NK-92 (cell line): ENCODE data around the gene NPY5R.

Experiments used
- DNase-seq: peaks from one replicate; lab custom pipeline; 2025; ENCODE audit not compliant: unreplicated experiment; lab: John Stamatoyannopoulos, UW

NPY5R gene

DNA sequence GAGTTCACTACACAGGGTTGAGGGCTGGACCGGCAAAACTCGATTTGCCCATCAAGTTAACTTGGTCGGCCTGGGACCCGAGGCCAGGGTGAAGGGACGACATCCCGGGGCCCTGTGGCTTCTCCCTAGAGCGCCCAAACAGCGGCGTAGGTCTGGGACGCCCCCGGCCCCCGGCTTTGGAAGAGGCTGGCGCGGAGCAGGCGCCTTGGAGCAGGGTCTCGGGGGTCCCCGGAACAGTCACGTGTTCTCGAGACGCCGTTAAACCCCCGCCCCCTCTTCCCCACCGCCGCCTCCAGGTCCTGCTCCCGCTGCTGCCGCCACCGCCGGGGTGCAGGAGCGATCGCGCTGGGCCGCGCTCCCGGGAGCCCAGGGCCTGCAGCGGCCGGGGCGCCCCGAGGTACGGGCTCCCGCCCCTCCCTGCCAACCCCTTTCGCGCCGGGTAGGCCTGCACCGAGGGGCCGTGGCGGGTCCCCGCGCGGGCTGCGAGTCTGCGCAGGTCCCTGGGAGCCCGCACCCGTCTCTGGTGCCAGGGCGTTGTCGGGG, at the start of gene NPY5R:
Gene NPY5R, plus strand, starts transcription at position 289 of the 543 bp plus-strand sequence. CDS start 6,382 bp downstream, outside the sequence.
- no peak for DNase-seq

DNA sequence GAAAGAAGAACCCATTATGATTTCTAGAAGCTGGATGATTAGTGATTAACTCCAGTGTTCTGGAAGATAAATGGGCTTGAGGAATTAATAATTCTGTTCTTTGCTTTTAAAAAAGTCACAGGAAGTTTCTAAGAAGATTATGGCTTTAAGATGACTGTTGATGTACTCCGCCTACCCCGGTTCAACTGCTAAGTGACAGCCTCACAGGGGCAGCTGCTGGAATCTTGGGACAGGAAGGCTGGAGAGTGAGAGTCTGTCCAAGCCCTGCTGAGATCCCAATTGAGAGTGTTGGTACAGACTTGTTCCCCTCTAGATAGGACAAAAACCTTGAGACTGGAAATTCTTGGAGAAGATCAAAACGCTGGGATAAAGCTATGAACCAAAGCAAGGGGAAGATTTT, 48.6 kb upstream of the NPY5R start:
- DNase-seq, result no peak

DNA sequence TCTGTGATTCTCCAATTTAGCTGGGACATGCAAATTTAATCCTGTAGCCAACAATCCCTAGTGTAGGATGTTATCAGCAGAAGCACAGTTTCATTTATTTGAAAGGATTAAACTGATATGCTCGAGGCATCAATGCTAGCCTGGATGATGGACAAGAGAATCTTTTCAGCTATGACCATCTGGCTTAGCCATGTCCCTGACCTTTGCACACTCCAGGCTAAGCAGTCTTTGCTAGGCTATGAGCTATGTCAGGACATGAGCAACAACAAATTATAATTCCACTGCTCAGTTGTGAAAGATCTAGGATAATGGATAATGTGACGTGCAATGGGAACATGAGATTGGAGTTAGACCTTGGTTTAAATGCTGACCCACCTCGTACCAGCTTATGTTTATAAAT, 43.2 kb upstream of the NPY5R start:
- DNase-seq, result no peak

DNA sequence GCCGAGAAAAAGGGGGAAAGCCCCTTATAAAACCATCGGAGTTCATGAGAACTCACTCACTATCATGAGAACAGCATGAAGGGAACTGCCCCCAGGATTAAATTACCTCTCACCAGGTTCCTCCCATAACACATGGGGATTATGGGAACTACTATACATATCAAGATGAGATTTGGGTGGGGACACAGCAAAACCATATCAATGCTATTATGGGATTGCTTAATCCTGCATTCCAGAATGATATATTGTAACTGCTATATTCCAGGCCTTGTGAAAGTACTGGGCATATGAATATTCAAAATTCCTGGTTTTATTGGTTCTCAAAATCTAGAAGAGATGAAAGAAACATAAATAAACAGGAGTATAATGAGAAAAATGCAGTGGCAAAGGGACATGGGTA, 40.6 kb upstream of the NPY5R start:
- no peak for DNase-seq

DNA sequence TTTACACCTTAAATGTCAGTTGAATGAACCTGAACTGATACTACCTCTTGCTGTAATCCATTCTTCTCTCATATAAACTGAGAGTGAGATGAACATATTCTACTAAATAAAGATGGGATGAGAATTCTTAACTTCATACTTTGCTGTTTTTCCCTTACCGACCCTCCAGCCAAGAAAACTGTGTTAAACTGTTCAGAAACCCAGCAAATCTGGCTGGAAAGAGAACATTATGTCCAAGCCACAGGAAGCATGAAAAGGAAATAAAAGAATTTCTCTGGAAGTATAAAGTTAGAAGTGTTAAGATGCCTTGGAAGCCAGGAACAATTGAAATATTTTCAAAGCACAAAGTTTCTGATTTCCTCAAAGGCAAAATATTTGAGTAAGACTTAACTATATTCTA, 34.2 kb upstream of the NPY5R start:
- DNase-seq, result no peak

DNA sequence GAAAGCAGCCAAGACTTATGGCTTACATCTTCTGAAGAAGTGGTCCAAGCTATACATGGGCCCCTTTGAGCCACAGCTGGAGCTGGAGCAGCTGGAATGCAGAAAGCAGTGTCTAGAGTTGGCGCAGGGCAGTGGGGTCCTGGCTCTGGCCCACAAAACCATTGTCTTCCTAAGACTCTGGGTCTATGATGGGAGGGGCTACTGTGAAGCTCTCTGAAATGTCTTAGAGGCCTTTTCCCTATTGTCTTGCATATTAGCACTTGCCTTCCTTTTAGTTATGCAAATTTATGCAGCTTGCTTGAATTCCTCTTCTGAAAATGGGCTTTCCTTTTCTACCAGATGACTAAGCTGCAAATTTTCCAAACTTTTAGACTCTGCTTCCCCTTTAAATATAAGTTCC, 26.6 kb upstream of the NPY5R start:
- DNase-seq, result no peak

DNA sequence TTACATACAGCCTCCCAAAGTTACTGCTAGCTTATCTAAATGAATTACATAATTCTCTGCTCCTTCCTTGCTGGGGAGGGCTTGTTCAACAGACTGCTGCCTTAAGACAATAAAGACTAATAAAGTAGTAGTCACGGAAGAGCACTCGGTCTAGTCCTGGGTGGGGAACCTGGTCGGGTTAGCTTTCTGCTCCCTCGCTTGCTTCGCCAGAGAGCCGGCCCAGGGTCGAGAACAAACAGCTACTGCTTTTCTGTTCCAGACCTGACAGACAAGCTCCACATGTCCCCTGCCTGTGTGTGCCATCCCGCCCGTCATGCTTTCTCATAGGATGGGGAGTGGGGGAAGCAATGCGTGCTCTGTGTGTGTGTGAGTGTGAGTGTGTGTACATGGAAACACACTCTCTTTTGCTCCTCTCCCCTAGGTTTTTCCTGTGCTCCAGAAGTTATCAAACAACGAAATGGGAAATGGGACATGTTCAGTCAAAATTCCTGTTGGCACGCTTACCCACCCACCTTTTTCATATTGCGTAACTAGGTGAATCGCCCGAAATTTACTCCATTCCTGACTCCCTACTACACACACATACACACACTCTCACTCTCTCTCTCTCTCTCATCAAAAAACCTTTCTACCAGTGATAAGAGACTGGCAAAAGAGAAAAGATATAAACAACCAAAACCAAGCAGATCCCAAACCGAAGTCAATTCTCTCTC, 12.6 kb upstream of the NPY5R start:
- DNase-seq, result no peak

DNA sequence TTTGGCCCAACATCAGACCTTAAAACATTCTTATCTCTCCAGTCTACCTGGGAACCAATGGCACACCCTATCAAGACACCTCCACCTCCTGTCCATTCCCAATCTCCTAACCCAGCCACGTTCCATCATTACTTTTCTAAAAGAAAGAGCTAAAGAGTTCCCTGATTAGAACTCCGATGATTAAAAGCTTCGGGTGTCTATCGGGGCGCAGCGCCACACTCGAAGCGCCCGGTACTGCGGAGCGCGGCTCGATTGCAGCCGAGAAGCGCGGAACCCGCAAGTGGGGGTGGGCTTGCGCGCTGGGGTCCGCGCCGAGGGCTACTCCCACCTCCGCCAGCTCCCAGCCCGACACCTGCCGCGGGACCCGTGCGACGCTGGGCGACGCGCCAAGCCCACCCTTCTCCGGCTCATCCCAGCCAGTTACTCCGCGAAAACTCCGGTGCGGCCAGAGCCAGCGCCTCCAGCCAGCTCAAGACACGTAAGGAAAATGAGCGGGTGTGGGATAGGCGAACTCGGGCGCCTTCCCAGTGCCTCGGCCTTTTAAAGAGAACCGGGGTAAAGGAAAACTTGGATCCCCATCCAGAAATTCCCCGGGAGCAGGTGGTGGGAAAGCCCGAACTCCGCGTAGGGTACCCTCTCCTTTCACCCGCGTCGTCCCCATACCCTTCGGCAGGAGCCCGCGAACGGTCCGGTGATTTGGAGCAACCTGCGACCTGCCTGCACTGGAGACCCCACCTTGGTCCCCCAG, 11.9 kb upstream of the NPY5R start:
- no peak for DNase-seq

DNA sequence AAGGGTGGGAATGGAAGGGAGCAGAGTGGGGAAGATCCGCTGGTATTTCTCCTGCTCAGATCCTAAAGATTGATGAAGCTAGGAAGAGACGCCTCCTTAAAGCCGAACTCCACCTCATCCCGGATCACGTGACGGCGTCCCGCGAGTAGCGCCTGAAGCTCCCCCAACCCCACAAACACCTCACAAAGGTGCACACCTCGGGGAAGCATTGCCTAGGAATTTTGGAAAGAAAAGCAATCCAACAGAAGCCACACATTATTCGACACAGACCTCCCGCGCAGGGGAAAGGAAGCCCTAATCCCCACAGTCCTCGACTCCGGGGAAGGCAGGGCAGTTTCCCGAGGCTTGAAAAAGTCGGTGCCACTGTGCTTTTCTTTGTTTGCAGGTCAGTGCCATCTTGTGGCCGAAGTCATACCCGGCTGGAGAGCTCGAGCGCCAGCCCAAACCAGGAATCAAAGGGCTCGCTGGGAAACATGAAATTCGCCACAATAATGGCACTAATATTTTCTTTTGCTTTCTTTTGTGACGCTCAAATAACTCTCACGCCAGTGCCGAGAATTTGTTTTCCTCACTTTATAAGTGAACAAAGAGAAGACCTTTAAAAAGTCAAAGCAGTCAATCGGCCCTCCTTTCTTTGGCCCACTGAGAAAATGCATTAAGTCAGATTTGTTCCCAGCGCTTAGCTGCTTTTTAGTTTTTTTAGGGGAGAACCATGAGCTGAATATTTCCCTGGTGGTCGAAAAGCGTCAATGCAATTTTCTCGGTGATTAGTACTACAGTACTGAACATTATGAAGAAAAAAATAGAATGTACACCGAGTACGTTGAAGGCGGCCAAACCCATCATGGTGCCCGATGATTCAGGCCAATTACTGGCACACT, 10.9 kb upstream of the NPY5R start, which contains the start of gene NPY1R:
Gene NPY1R, minus strand, starts transcription at position 71 of the 881 bp plus-strand sequence. CDS start 6,042 bp downstream, outside the sequence.
- no peak for DNase-seq

DNA sequence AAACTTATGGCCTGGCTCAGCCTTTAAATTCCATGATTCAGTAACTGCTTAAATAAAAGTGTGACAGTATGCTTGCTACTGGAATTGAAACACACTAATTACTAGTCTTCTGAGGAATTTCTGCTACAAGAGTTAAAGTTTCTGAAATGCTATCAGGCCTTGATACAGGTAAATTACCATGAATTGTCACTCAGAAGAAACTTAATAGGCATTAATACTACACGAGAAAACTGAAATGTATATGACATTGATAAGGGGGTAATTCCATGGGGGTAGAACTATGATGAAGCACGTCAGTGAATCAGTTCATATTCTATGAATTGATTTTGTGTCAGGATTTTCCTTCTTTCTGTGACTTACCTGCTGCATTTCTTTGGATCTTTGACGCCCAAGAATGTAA, 8.3 kb upstream of the NPY5R start:
- no peak for DNase-seq

DNA sequence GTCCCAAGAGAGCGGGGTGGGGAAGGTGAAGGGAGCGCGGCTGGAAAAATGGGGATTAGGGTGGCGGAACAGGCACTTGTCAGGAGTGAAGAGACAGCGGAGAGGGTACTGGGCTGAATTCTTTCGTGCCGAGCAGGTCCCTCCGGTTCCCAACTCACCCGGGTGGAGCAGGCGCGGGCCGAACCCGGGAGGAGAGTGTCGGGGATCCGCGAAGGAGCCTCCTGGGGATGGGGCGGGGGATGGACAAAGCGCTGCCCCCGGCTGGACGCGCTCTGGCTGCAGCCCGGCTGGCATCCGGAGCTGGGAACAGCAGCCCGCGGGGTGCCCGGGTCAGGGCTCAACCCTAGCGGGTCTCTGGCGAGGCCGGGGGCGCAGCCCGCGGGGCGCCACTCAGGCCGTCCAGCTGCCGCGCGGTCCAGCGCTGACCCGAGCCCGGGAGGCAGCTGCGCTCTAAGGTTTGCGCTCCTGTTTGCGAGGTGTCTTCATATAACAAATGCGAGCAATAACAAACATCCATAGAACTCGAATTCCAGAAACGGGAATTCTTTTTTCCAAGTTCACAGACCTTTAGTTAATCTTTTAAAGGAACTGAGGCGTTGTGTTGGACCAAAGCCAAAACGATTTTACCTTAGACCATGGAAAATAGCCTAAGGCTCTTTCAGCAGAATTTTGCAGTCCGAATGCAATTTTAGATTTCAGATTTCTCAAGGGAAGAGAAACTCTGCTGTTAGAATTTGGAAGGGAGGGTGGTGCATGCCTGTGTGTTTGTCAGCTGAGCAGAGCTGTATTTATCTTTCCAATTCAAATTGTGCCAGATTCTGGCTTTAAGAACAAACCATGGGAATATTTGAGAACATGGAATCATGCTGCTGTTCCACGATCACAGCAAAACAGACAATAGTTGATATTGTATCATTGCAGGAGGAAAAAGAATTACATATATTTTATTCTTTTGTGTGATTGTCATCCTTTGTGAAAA, 744 bp downstream of the NPY5R start:
- DNase-seq, result no peak

DNA sequence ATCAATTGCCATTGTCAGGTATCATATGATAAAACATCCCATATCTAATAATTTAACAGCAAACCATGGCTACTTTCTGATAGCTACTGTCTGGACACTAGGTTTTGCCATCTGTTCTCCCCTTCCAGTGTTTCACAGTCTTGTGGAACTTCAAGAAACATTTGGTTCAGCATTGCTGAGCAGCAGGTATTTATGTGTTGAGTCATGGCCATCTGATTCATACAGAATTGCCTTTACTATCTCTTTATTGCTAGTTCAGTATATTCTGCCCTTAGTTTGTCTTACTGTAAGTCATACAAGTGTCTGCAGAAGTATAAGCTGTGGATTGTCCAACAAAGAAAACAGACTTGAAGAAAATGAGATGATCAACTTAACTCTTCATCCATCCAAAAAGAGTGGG, 7.0 kb downstream of the NPY5R start:
- no peak for DNase-seq

DNA sequence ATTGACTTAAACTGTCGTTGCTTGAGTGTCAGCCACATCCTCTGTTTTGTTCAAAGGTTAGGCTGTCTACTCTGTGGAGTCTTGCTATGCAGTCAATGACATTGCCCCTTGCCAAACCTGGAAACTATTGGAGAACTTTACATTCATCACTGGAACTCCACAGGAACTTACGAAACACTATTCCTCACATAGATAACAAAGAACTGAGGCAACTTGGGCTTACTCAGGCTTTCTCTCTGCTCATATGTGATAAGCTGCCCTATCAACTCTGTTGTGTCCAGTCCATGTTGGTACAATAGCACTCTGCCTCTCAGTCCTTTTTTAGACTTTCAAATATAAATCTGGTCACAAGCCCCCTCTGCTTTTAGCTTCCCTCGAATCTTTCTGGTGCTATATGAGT, 9.4 kb downstream of the NPY5R start:
- DNase-seq, result no peak

DNA sequence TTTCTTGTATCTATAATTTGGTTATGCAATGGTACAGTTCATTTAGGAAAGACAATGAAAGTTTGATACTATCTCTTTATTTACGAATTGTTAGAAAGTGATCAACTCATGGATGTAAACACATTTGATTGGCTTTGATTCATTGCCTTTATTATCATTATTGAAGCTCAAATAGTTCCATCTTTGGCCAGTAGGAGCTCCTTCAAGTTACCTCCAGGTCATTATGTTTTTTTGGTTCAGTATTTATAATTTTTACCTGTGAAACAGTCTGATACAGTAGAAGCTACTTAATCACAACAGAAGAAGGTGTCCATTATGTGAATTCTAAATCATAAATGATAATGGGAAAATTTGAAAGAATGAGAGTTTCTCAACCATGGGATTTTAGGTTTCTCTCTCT, 12.4 kb downstream of the NPY5R start:
- DNase-seq, result no peak

DNA sequence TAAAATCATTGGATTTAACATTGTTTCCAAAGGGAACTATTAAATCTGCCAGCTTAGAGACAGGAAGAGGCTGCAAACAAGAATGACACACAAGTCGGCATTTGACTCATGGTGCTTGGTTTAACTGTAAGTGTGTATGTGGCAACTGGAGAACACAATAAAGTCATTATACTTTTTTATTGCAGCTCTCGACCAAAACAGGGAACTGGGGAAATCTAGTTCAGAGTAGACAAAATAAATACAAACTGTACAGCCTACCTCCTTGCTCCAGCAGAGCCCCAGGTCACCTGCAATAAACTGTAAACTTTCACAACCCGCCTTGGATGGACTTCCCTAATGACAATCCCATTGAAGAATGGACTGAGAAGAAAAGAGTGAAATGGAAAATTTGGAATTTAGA, 24.0 kb downstream of the NPY5R start:
- DNase-seq, result no peak

DNA sequence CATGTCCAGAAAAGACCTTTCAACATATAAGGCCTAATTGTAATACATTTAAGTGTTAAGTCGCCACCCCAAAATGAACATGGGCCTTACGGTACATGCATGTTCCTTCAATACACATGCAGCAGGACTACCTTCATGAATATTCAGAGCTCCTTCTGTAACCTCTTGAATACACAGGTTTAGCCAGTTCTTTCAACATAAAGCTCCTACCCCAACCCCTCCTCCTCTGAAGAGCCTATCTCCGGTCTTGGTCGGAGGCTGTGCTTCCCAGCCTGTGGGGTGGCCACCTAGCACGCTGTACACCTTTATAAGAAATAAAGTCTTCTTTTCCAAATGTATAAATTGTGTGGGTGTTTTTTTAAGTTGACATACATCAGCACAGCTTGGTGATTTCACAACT, 28.3 kb downstream of the NPY5R start:
- no peak for DNase-seq

DNA sequence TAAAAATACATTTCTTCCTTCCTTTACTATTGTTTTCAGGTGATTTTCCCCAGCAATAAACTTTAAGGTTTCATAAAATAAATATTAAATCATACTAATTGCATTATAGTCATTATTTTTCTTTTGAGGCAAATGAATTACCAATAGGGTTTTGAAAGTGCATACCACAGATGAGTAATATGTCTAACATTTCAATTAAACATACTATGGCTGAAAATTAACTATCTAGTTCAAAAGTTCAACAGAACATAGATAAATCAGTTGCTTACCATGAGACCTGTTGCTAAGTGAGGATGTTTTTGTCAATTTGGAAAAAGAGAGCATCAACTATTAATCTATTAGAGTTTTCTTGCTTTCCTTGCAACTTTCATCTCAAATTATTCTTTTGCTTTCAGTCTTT, 35.0 kb downstream of the NPY5R start:
- DNase-seq, result no peak

DNA sequence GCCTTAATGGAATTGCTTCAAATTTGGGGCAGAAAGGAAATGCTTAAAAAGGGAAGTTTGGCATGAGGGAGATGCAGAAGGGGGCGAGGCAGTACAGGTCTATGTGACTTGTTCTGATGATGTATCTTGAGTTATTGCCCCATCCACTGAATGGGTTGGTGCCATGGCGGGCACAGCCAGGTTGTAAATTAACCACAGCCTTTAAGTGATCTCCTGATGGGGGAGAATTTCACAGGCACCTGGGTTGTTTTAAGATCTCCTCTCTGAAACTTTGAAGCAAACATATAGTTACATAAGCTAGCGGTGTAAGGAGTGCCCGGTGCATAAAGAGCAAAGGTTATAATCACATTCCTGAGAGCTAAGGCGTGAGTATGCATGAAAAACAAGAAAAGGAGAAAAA, 37.0 kb downstream of the NPY5R start:
- no peak for DNase-seq

DNA sequence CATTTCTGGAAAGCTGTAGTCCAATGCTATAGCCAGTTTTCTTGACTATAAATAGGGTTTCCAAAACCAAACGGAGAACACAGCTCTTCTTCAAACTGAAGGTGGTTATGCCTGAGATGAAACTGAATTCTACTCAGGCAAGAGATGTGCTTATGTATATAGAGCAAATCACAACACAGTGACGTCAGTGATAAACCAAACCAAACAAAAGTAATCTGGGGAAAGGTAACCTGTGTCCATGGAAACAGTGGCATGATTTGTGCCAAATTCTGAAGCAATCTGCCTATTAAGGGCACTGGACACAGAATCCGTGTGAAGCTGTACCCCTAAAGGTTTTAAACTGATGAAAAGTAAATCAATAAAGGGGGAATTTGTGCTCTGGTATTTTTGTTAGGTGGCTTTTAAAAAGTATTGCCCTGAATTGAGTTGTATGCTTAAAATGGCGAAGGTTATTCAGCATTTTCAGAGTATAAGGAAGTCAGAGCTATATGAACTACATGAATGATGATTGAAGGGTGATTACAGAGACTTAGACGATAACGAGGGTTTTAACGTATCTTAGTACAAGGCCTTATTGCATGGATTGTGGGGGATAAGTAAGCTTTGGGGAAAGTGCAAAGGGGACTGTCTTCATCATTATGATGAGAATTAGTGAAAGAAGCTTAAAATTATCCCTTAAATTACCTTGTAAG, 38.6 kb downstream of the NPY5R start:
- DNase-seq, result no peak

DNA sequence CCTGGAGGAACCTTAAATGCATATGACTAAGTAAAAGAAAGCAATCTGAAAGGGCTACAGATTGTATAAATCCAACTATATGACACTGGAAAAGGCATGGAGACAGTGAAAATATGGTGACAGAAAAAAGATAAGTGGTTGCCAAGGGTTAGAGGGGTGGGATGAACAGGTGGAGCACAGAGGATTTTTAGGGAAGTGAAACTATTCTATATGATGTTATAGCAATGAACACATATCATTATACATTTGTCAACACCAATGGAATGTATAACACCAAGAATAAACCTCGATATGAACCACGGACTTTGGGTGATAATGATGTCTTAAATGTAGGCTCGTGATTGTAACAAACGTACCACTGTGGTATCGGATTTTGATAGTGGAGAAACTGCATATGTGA, 40.7 kb downstream of the NPY5R start:
- DNase-seq, result no peak
